ENCODE results near the gene AK2.
A peak's percentile ranks its signal among the peaks of the same experiment; 100 is the strongest.

AK2 gene

DNA sequence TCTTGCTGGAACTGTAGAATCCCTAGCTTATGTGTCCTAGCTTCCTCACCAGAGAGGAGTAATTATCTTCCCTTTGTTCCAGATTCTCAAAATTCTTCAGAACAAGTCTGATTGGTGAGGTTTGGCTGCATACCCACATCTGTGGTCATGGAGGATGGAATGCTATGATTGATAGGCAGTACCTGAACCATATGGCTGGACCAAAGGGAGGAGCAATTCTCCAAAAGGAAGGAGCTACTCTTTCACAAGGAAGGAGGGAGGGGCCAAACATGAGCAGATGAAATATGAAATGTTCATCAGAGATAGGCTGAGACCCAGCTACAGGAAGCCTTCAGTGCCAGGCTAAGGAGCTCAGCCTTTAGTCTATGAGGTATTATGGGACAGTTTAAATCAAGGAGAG is 67.1 kb downstream of the AK2 start:
- FAIRE-seq, result no peak
- no peak for DNase-seq (ENCODE audit: insufficient read length, low spot score)
- no peak for TF ChIP-seq PAX5 (IDR thresholded peaks at IDR 0.05; ENCODE audit: insufficient read depth, low read length, severe bottlenecking)
- no peak for TF ChIP-seq SPI1 (IDR thresholded peaks at IDR 0.05; ENCODE audit: low read depth, low read length)
- no peak for TF ChIP-seq TAF1 (IDR thresholded peaks at IDR 0.05; ENCODE audit: low read depth, low read length)
- no peak for TF ChIP-seq POU2F2 (IDR thresholded peaks at IDR 0.05; ENCODE audit: low read depth, low read length)
- TF ChIP-seq POLR2A (IDR thresholded peaks at IDR 0.05; ENCODE audit: low read depth, low read length), result no peak
- TF ChIP-seq POLR2AphosphoS5 (IDR thresholded peaks at IDR 0.05; ENCODE audit: low read depth, low read length), result no peak

DNA sequence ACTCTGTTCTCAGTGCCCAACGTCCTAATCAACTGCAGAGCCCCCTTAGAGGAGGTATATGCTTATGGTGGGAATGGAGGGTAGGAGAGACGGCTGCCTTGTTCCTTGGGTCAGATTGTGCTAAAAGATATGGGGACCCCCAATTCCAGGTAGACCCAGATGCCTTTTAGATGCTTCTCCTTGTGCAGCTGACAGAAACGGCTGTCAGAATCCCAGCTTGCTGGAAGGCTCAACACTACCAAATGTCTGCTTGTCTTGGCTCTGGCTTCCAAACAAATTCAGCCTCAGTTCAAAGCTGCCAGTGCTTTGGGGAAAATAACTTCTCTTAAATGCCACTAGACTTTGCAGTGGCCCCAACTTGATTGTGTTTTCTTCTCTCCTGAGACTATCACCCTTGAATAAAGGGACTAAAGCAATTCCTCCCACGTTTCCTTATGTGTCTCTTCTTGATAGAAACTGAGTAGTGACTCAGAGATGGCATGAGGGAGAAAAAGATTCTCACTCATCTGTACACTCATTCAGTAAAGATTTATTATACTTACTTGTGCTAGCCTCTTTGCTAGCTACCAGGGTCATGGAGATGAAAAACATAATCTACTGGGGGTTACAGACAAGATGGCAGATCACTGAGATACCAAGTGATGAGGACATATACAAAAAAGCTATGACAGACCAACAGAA is 68.7 kb downstream of the AK2 start:
- TF ChIP-seq TAF1 (IDR thresholded peaks at IDR 0.05; ENCODE audit: low read depth, low read length) (no peak), SPI1 (IDR thresholded peaks at IDR 0.05; ENCODE audit: low read depth, low read length) (no peak), POU2F2 (IDR thresholded peaks at IDR 0.05; ENCODE audit: low read depth, low read length) (no peak), POLR2AphosphoS5 (IDR thresholded peaks at IDR 0.05; ENCODE audit: low read depth, low read length) (no peak), POLR2A (IDR thresholded peaks at IDR 0.05; ENCODE audit: low read depth, low read length) (no peak), PAX5 (IDR thresholded peaks at IDR 0.05; ENCODE audit: insufficient read depth, low read length, severe bottlenecking) (no peak)
- FAIRE-seq, result no peak
- DNase-seq (ENCODE audit: insufficient read length, low spot score), result no peak

DNA sequence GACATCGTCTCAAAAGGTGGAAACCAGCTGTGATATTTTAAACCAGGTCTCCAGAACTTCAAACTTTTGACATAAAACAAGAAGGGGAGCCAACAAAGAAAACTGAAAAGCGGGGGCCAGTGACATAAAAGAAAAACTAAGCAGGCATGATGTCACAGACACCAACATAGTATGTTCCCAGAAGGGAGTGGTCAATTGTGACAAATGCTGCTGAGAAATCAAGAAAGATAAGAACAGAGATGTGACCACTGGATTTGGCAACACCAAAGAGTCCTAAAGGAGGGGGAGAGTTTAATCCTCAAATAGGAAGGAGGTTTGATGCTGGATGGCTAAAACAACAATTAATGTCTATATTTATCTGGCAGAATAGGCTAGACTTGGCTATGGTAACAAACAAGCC is 69.8 kb downstream of the AK2 start:
- TF ChIP-seq TAF1 (IDR thresholded peaks at IDR 0.05; ENCODE audit: low read depth, low read length) (no peak), POLR2A (IDR thresholded peaks at IDR 0.05; ENCODE audit: low read depth, low read length) (no peak), POU2F2 (IDR thresholded peaks at IDR 0.05; ENCODE audit: low read depth, low read length) (no peak), SPI1 (IDR thresholded peaks at IDR 0.05; ENCODE audit: low read depth, low read length) (no peak), POLR2AphosphoS5 (IDR thresholded peaks at IDR 0.05; ENCODE audit: low read depth, low read length) (no peak), PAX5 (IDR thresholded peaks at IDR 0.05; ENCODE audit: insufficient read depth, low read length, severe bottlenecking) (no peak)
- FAIRE-seq, result no peak
- no peak for DNase-seq (ENCODE audit: insufficient read length, low spot score)

DNA sequence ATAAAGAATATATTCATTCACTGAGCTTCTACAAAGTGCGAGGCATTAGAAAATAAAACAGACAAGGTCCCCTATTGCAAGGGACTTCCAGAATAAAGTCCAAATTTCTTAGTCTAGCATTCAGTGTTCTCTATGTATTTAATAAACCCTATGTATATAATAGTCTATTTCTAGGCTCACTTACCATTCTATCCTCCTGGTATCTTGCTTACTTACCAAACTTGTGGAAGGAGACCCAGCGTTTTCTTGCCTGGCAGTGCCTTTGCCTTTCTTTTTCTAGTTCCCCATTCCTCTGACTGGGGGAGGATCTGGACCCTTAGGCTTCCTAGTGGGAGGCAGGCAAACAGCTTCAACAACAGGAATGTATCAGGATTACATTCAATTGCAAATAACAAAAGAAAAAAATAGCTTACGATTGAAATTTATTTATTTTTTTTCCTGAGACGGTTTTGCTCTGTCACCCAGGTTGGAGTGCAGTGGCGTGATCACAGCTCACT is 71.4 kb downstream of the AK2 start:
- TF ChIP-seq SPI1 (IDR thresholded peaks at IDR 0.05; ENCODE audit: low read depth, low read length) (no peak), POLR2AphosphoS5 (IDR thresholded peaks at IDR 0.05; ENCODE audit: low read depth, low read length) (no peak), PAX5 (IDR thresholded peaks at IDR 0.05; ENCODE audit: insufficient read depth, low read length, severe bottlenecking) (no peak), POU2F2 (IDR thresholded peaks at IDR 0.05; ENCODE audit: low read depth, low read length) (no peak), POLR2A (IDR thresholded peaks at IDR 0.05; ENCODE audit: low read depth, low read length) (no peak)
- no peak for FAIRE-seq
- no peak for DNase-seq (ENCODE audit: insufficient read length, low spot score)

DNA sequence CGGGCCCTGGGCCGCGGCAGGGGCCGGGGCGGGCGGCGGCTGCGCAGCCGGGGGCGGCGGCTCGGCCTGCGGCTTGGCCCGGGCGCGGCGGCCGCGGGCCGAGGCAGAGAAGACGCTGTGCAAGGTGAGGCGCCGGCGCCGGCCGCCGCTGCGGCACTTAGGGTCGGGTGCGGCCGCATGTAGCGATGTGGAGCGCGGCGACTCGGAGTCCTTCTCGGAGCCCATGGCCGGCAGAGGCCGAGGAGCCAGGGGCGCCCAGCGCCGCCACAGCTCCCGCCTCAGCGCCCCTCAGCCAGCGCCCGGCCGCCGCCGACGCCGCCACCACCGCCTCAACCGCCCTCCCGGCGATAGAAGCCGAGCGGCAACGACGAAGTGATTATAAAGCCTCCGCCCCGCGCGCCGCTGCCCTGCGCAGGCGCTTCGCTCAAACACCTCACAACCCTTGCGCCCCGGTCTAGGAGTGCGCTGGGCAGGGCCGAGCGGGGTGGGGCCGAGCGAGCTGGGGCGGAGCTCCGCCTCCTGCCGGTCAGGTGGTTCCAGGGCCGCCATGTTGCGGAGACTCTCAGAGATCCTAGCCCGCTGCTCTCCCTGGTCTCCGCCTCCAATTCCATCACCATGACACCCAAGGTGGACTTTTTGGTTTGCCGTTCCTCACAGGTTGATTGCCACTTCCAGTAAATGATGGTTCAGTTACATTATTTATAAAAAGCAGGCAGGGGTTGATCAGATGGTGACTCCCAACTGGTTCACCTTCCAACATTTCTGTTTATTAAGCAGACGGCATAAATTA is 72.0 kb downstream of the AK2 start, which contains the start of gene RNF19B:
Gene RNF19B (minus strand): TSS at position 349 of the 790 bp plus-strand sequence. CDS start 124 bp downstream, at position 225.
- peak; percentile 96 for FAIRE-seq
- peak; percentile 98 for TF ChIP-seq POLR2AphosphoS5 (IDR thresholded peaks at IDR 0.05; ENCODE audit: low read depth, low read length)
- TF ChIP-seq PAX5 (IDR thresholded peaks at IDR 0.05; ENCODE audit: insufficient read depth, low read length, severe bottlenecking), result no peak
- TF ChIP-seq TAF1 (IDR thresholded peaks at IDR 0.05; ENCODE audit: low read depth, low read length), result peak; percentile 67
- peak; percentile 71 for TF ChIP-seq POU2F2 (IDR thresholded peaks at IDR 0.05; ENCODE audit: low read depth, low read length)
- no peak for TF ChIP-seq SPI1 (IDR thresholded peaks at IDR 0.05; ENCODE audit: low read depth, low read length)
- TF ChIP-seq POLR2A (IDR thresholded peaks at IDR 0.05; ENCODE audit: low read depth, low read length), result peak; percentile 97
- DNase-seq (ENCODE audit: insufficient read length, low spot score), result peak; percentile 95

DNA sequence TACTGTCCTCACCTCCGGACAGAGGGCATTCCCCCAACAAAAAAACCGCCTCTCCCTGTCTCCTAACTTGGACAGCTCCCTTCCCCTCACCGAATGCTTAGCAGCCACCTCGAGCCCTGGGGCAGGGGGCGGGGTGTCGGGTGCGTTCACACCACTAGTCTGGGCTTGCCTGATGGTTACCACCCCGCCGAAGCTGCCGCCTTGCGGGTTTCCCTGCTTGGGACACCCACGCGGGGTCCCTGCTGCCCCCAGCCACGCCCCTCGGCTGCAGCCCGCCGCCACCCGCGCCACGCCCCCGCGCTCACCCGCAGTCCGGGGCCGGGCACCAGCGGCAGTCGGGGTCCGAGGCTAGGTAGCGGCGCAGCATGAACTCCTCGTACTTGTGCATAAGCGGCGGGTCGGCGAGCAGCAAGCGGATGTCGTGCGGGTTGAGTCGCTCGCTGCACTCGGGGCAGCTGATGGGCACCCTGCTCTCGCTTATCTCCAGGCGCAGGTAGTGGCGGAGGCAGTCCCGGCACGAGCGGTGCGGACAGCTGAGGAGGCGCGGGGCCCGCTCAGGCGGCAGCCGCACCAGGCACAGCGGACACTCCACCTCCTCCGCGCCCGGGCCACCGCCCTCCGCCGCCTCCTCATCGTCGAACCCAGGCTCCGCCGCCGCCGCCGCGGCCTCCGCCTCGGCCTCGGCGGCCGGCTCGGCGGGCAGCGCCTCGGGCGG is 72.8 kb downstream of the AK2 start:
- DNase-seq (ENCODE audit: insufficient read length, low spot score) (peak; percentile 36), FAIRE-seq (peak; percentile 66)
- TF ChIP-seq TAF1 (IDR thresholded peaks at IDR 0.05; ENCODE audit: low read depth, low read length), result no peak
- TF ChIP-seq PAX5 (IDR thresholded peaks at IDR 0.05; ENCODE audit: insufficient read depth, low read length, severe bottlenecking), result no peak
- no peak for TF ChIP-seq POU2F2 (IDR thresholded peaks at IDR 0.05; ENCODE audit: low read depth, low read length)
- TF ChIP-seq POLR2A (IDR thresholded peaks at IDR 0.05; ENCODE audit: low read depth, low read length), result no peak
- no peak for TF ChIP-seq POLR2AphosphoS5 (IDR thresholded peaks at IDR 0.05; ENCODE audit: low read depth, low read length)
- TF ChIP-seq SPI1 (IDR thresholded peaks at IDR 0.05; ENCODE audit: low read depth, low read length), result no peak

DNA sequence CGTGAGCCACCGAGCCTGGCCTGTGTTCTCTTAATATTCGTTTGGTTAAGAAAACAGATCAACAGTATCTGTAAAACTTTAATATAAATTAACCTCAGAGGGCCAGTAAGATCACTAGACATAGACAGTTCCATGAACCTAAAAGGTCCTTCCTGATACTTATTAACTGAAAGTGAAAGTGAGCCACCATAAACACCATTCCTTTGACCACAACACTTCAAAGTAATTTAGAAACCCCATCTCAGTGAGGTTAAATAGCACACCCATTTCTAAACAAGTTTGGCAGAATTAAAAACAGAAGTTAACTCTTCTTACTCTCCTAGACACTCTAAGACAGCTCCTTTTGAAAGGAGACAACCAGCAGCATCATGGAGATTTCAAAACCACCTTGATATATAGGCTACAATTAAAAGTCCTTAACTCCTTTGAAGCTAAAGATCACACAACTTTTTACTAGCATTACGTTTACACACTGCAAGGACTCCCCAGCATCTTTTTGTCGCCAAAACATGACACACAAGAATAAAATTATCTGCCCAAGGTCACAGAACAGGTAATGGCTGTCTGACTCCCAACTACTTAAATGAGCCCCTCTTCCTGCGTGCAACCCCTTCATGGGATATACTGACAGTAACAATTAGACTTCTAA is 74.3 kb downstream of the AK2 start:
- peak; percentile 13 for FAIRE-seq
- DNase-seq (ENCODE audit: insufficient read length, low spot score), result no peak
- TF ChIP-seq POU2F2 (IDR thresholded peaks at IDR 0.05; ENCODE audit: low read depth, low read length) (no peak), SPI1 (IDR thresholded peaks at IDR 0.05; ENCODE audit: low read depth, low read length) (no peak), POLR2A (IDR thresholded peaks at IDR 0.05; ENCODE audit: low read depth, low read length) (no peak), PAX5 (IDR thresholded peaks at IDR 0.05; ENCODE audit: insufficient read depth, low read length, severe bottlenecking) (no peak), POLR2AphosphoS5 (IDR thresholded peaks at IDR 0.05; ENCODE audit: low read depth, low read length) (no peak), TAF1 (IDR thresholded peaks at IDR 0.05; ENCODE audit: low read depth, low read length) (no peak)

DNA sequence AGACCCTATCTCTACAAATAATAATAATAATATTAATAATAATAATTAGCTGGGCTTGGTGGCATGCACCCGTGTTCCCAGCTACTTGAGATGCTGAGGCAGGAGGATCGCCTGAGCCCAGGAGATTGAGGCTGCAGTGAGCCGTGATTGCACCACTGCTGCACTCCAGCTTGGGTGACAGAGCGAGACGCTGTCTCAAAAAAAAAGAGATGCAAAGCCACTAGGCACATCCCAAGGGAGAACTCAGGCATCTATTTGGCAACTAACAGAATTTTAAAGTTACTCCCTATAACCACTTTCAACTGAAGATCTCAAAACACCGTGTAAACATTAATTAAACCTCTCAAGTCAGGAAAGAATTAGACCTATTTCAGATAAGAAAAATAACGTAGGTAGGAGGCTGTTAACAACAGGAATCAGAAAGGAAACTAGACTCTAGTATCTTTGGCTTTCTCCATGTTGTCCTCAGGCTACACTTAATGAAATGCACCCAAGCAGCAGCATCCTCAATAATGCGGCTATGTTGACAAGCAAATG is 75.8 kb downstream of the AK2 start:
- no peak for TF ChIP-seq SPI1 (IDR thresholded peaks at IDR 0.05; ENCODE audit: low read depth, low read length)
- TF ChIP-seq PAX5 (IDR thresholded peaks at IDR 0.05; ENCODE audit: insufficient read depth, low read length, severe bottlenecking), result no peak
- TF ChIP-seq POLR2A (IDR thresholded peaks at IDR 0.05; ENCODE audit: low read depth, low read length), result no peak
- no peak for TF ChIP-seq TAF1 (IDR thresholded peaks at IDR 0.05; ENCODE audit: low read depth, low read length)
- no peak for TF ChIP-seq POU2F2 (IDR thresholded peaks at IDR 0.05; ENCODE audit: low read depth, low read length)
- TF ChIP-seq POLR2AphosphoS5 (IDR thresholded peaks at IDR 0.05; ENCODE audit: low read depth, low read length), result no peak
- DNase-seq (ENCODE audit: insufficient read length, low spot score), result no peak
- no peak for FAIRE-seq
